ENCODE measurements around the gene LDLRAD2. TPM values are rescaled to one million over a fixed set of nuclear protein-coding genes. Genes with fewer than 3 reads are reported as not detected.

The LDLRAD2 gene
- total RNA-seq, 1 donor, result not detected

GRCh38 chr1:21838359-21839157, 26.5 kb downstream of the LDLRAD2 start:
- no peaks in the 10 kb centered on the region for H3K4me1 ChIP-seq (ENCODE audit: insufficient read depth, low read length)
- peaks cover 41% of the 10 kb centered on the region for H4K20me1 ChIP-seq (ENCODE audit: insufficient read depth, low read length)
- no peaks in the 10 kb centered on the region for H3K79me2 ChIP-seq (ENCODE audit: insufficient read depth, low read length)
- no peak for DNase-seq (ENCODE audit: insufficient read length, low spot score, missing footprints)
- H3K27me3 ChIP-seq (ENCODE audit: insufficient read depth, low read length), result no peaks in the 10 kb centered on the region
- no peak overlapping the region for H3K4me2 ChIP-seq (ENCODE audit: insufficient read depth, low read length)
- H3K36me3 ChIP-seq (ENCODE audit: insufficient read depth, low read length), result peaks cover 91% of the 10 kb centered on the region
- TF ChIP-seq, protein P1, sequence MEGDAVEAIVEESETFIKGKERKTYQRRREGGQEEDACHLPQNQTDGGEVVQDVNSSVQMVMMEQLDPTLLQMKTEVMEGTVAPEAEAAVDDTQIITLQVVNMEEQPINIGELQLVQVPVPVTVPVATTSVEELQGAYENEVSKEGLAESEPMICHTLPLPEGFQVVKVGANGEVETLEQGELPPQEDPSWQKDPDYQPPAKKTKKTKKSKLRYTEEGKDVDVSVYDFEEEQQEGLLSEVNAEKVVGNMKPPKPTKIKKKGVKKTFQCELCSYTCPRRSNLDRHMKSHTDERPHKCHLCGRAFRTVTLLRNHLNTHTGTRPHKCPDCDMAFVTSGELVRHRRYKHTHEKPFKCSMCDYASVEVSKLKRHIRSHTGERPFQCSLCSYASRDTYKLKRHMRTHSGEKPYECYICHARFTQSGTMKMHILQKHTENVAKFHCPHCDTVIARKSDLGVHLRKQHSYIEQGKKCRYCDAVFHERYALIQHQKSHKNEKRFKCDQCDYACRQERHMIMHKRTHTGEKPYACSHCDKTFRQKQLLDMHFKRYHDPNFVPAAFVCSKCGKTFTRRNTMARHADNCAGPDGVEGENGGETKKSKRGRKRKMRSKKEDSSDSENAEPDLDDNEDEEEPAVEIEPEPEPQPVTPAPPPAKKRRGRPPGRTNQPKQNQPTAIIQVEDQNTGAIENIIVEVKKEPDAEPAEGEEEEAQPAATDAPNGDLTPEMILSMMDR (IDR thresholded peaks at IDR 0.05; ENCODE audit: extremely low read depth, low read depth, low read length), result no peak
- no peak overlapping the region for H3K27ac ChIP-seq (ENCODE audit: low read depth, low read length)
- H2AFZ ChIP-seq (ENCODE audit: low read length), result no peak overlapping the region
- H3K4me3 ChIP-seq (ENCODE audit: insufficient read depth, low read length), result no peak overlapping the region
- no peaks in the 10 kb centered on the region for H3K9me3 ChIP-seq (ENCODE audit: low read depth, low read length)

- peaks cover 35% of the 10 kb centered on the region for H4K20me1 ChIP-seq (ENCODE audit: insufficient read depth, low read length)
- H3K9me3 ChIP-seq (ENCODE audit: low read depth, low read length), result no peaks in the 10 kb centered on the region
- no peaks in the 10 kb centered on the region for H3K79me2 ChIP-seq (ENCODE audit: insufficient read depth, low read length)
- no peak overlapping the region for H2AFZ ChIP-seq (ENCODE audit: low read length)
- H3K36me3 ChIP-seq (ENCODE audit: insufficient read depth, low read length), result peaks cover 90% of the 10 kb centered on the region
- TF ChIP-seq, protein P1 (IDR thresholded peaks at IDR 0.05; ENCODE audit: extremely low read depth, low read depth, low read length), result no peak
- H3K27ac ChIP-seq (ENCODE audit: low read depth, low read length), result no peak overlapping the region
- H3K4me3 ChIP-seq (ENCODE audit: insufficient read depth, low read length), result no peak overlapping the region
- no peaks in the 10 kb centered on the region for H3K4me1 ChIP-seq (ENCODE audit: insufficient read depth, low read length)
- no peak overlapping the region for H3K4me2 ChIP-seq (ENCODE audit: insufficient read depth, low read length)
- peak; percentile 76 for DNase-seq (ENCODE audit: insufficient read length, low spot score, missing footprints)
- no peaks in the 10 kb centered on the region for H3K27me3 ChIP-seq (ENCODE audit: insufficient read depth, low read length)
Observed at GRCh38 chr1:21839337-21840037, 27.4 kb downstream of the LDLRAD2 start.

DNA sequence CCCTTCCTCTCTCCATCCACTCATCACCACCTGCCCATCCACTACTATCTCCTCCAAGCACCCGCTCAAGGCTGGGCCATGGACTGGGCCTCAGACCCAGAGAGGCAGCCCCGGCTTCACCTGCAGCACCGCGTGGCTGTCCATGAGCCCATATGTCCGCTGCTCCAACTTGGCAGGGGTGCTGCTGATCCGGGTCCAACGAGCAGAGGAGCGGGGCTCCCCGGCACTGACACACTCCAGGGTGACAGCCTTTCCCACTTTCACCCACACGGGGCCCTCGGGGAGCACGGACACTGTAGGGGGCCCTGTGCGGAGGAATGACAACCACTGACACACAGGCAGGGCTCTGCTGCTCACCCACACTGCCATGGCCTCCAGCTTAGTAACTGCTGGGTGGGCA, 28.9 kb downstream of the LDLRAD2 start:
- peaks cover 91% of the 10 kb centered on the region for H3K36me3 ChIP-seq (ENCODE audit: insufficient read depth, low read length)

More for the DNA sequence above, 28.9 kb downstream of the LDLRAD2 start:
- Histone ChIP-seq H3K4me1 (ENCODE audit: insufficient read depth, low read length) (no peaks in the 10 kb centered on the region), H3K4me2 (ENCODE audit: insufficient read depth, low read length) (no peak overlapping the region), H2AFZ (ENCODE audit: low read length) (no peak overlapping the region), H3K27ac (ENCODE audit: low read depth, low read length) (no peak overlapping the region), H3K27me3 (ENCODE audit: insufficient read depth, low read length) (no peaks in the 10 kb centered on the region), H3K9me3 (ENCODE audit: low read depth, low read length) (no peaks in the 10 kb centered on the region), H3K79me2 (ENCODE audit: insufficient read depth, low read length) (no peaks in the 10 kb centered on the region), H4K20me1 (ENCODE audit: insufficient read depth, low read length) (peaks cover 26% of the 10 kb centered on the region), H3K4me3 (ENCODE audit: insufficient read depth, low read length) (no peak overlapping the region)
- TF ChIP-seq, protein P1 (IDR thresholded peaks at IDR 0.05; ENCODE audit: extremely low read depth, low read depth, low read length), result no peak
- no peak for DNase-seq (ENCODE audit: insufficient read length, low spot score, missing footprints)
